DMS 273 (cell line): ENCODE data around the gene TBC1D1.
"Not testable (repeated sequence)": the region's sequence is repeated elsewhere in the genome, so short reads cannot be mapped to it uniquely, and the experiment has no call there.

Source experiments
- DNase-seq: peaks from one replicate; lab custom pipeline; 2025; ENCODE audit not compliant: unreplicated experiment; lab: John Stamatoyannopoulos, UW

TBC1D1 gene

DNA sequence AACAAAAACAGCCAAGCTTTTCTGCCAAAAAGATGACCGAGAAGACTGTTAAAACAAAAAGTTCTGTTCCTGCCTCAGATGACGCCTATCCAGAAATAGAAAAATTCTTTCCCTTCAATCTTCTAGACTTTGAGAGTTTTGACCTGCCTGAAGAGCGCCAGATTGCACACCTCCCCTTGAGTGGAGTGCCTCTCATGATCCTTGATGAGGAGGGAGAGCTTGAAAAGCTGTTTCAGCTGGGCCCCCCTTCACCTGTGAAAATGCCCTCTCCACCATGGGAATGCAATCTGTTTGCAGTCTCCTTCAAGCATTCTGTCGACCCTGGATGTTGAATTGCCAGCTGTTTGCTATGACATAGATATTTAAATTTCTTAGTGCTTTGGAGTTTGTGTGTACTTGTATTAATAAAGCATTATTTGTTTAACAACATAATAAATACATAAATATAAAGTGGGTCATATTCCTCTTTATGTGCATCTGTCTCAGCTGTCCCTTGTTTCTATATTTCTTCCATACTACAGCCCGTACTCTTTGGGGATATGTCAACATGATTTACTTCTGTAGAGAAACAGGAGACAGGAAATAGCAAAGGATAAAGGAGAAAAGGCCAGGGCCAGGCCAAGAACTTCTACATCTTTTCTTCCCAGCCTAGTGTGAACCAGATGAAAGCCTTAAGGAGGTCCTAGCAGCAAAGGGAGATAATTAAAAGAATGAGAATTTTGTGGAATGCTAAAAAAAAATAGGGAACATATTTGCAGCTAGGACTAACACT, 70.0 kb downstream of the TBC1D1 start:
- no peak for DNase-seq

GRCh38 chr4:37964734-37965457, 74.0 kb downstream of the TBC1D1 start:
- no peak for DNase-seq

- DNase-seq, result no peak
Observed at GRCh38 chr4:37966044-37966443, 75.2 kb downstream of the TBC1D1 start.

- no peak for DNase-seq
Observed at GRCh38 chr4:37967736-37968135, 76.9 kb downstream of the TBC1D1 start.

- DNase-seq, result no peak
Observed at GRCh38 chr4:37968747-37969146, 77.9 kb downstream of the TBC1D1 start.

DNA sequence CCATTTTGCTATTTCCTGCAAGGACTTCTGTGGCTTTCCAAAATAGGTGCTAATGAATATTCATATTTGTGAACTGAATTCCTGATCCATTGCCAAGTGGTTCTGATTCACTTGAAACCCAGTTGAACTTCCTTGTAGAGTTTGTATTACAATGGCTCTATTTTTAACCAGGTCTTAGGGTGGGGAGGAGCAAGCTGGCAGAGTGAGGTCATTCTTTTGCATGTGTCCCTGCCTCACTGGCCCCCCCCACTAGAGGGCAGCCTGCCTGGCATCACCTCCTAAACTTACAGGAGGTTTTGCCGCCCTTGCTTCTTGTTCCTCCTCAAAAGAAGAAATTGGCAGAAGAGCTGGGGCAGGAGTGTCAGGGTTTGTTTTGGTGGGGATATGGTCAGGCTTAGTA, 79.8 kb downstream of the TBC1D1 start:
- peak; percentile 43 for DNase-seq

GRCh38 chr4:37971202-37971601, 80.3 kb downstream of the TBC1D1 start:
- DNase-seq, result no peak

DNA sequence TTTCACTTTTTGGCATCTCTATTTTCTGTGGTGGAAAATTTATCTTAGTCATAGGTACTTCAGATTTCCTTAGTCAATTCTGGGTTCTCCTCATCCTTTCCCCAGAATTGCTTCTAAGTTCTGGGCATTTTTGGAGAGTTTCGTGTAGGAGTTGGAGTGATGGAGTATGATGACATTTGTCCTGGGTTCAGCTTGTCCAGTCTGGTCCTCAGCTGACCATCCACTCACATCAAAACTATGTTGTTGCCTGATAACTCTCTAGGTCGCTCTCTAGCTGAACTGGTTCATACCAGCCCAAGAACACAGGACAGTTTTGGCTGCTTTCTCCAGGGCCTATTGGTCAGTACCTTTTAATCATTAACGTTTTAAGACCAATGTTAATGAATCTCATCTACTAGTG, 82.6 kb downstream of the TBC1D1 start:
- no peak for DNase-seq

DNA sequence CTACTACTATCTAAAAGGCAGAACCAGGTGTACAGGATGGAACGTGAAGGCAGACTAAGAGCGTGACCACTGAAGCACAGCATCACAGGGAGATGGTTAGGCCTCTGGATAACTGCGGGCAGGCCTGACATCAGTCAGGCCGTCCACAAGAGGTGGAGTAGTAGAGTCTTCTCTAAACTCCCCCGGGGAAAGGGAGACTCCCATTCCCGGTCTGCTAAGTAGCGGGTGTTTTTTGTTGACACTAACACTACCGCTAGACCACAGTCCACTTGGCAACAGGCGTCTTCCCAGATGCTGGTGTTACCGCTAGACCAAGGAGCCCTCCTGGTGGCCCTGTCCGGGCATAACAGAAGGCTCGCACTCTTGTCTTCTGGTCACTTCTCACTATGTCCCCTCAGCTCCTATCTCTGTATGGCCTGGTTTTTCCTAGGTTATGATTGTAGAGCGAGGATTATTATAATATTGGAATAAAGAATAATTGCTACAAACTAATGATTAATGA, 84.5 kb downstream of the TBC1D1 start:
- DNase-seq, result not testable (repeated sequence)

GRCh38 chr4:37976507-37976906, 85.6 kb downstream of the TBC1D1 start:
- no peak for DNase-seq

- peak; percentile 77 for DNase-seq
Observed at GRCh38 chr4:37976991-37977470, 86.1 kb downstream of the TBC1D1 start.

DNA sequence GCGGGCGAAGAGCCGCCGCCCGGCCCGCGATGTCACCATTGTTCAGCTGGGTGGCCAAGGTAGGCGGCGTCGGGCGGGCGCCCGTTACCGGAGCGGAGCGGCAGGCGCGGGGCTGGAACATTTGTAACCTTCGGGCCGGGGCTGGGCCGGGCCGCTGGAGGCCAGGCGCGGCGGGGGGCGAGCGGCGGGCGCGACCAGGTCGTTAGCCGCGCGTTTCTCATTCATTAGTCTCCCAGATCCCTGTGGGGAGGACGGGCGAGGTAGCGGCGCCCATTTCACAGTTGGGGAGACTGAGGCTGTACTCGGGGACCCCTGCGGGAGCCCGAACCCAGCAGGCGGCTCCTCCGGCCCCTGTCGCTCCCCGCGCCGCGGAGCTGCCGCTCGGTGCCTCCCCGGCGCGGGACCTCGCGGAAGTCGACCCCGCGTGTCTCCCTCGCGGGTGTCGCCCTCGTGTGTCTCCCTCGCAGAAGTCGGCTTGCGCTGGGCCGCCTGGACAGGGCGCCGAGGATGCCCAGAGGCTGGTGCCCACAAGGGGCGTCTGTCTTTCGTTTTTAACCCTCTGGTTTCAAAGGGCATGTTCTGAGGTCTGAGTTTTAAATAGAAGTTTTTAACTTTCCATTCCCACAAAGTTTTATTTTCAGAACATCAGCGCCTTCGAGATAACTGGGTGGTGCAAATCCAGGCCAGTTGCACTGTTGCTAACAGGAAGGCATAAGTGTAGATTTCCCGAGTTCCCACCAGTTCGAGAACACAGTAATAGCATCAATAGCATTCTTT, 86.8 kb downstream of the TBC1D1 start:
- DNase-seq, result peak; percentile 62

DNA sequence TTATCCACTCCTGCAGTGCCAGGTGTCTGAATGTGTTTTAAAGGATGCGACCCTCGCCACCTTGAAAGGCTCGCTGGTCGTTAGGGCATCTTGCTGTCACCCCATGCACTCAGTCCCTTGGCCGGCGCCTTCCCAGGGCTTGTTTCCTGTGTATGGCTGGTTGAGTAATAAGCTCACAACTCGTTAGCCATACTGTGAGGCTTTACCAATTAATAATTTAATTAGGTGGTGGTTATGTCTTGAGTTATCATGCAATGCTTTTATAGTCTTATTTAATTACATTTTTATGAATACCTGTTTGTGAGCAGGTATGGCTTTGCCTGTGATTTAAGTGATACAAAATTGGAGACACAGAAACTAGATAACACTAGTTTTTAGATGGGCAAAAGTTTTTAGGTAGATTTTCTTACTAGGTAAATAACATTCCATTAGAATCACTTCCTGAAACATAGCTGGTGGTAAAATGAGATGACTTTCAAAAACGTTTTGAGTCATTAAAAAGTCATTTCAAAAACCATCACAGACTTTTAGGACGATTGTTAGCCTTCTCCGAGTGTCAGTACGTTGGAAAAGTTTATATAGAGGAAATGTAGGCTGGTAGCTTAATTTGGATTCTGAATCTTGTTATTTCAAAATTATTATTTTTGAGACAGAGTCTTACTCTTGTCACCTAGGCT, 87.5 kb downstream of the TBC1D1 start:
- DNase-seq, result no peak

GRCh38 chr4:37980246-37980645, 89.4 kb downstream of the TBC1D1 start:
- DNase-seq, result no peak

- DNase-seq, result no peak
Observed at GRCh38 chr4:37981425-37981824, 90.5 kb downstream of the TBC1D1 start.

GRCh38 chr4:37981844-37982720, 91.2 kb downstream of the TBC1D1 start:
- no peak for DNase-seq

- DNase-seq, result no peak
Observed at GRCh38 chr4:37982736-37983135, 91.9 kb downstream of the TBC1D1 start.

- DNase-seq, result no peak
Observed at GRCh38 chr4:37983951-37984350, 93.1 kb downstream of the TBC1D1 start.

DNA sequence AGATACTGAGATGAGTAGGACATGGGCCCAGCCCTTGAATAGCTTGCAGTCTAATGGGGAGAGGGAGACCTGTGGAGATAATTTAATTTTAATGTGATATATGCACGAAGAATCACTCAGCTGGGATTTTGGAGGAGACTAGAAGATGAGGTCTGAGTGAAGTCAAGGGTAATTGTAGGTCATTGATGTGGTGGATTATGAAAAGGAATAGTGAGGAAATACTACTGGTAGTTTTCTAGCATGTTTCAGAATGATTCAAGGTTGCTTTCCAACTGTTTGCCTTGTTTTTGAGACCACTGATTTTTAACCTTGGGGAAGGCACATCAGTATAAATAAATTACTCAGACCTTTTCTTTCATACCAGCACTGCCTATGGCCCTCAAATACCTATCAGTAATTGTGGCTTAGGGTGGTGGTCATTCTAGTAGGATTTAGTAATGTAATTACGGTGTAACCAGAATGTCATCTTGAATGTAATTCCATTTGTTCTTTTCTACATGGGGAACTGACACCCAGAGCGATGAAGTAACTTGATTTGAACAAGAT, 94.9 kb downstream of the TBC1D1 start:
- DNase-seq, result no peak

DNA sequence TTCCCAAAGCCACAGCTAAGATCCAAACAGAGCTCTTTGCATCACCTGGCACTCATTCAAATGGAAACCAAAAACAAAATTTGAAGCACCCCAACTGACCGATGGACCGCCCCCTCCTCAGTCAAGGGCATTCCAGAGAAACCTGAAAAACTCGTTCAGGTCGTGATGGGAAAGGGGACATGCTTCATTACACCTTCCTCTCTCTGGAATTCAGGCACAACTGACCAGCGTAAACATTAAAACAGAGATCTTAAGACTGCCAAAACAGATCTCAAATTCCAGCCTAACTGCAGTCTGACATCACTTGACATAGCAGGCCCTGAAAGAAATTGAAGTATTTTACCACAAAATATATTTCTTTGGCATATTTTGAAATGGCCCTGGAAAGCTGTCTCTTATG, 97.8 kb downstream of the TBC1D1 start:
- DNase-seq, result no peak
